OCI-LY7 (cell line): Measurements from ENCODE around the gene PCNT. TPM values are rescaled to one million over a fixed set of nuclear protein-coding genes. Genes with fewer than 3 reads are reported as not detected.

Experiments used
- BruUV-seq: library from RNA; stranded (reverse); fragments of 400-500 nt; replicated peaks from 2 replicates; lab custom pipeline; 2021; lab: Mats Ljungman, UMichigan
- CTCF ChIA-PET: fragments of 300-600 bp; sonication (Branson Sonifier 250); formaldehyde crosslinking; loops from one replicate; lab custom pipeline; 2022; ENCODE audit warnings: antibody characterized with exemption; ENCODE audit not compliant: unreplicated experiment; lab: Charles Lee
- POLR2A ChIA-PET: fragments of 300-600 bp; sonication (Branson Sonifier 250); formaldehyde crosslinking; loops from one replicate; lab custom pipeline; 2022; ENCODE audit warnings: antibody characterized with exemption; lab: Charles Lee
- DNase-seq: peaks from one replicate; pipeline ENCODE4 v3.0.0-alpha.2; 2015; ENCODE audit warnings: low spot score
- H2AFZ ChIP-seq: fragments of 200-600 bp; sonication (generic), shearing (Covaris generic); 2 replicates; pipeline ENCODE4 v1.6.1; 2014; ENCODE audit warnings: mild to moderate bottlenecking, antibody characterized with exemption, low read length, moderate library complexity
- H3K27ac ChIP-seq: fragments of 200-600 bp; sonication (generic); 2 replicates; pipeline ENCODE4 v1.5.1; 2014; ENCODE audit warnings: mixed run types, low read depth, mild to moderate bottlenecking, moderate library complexity, low read length, inconsistent platforms; ENCODE audit not compliant: poor library complexity, severe bottlenecking
- H3K36me3 ChIP-seq: fragments of 200-600 bp; sonication (generic); 2 replicates; pipeline ENCODE4 v1.6.1; 2014; ENCODE audit warnings: mild to moderate bottlenecking, antibody characterized with exemption, low read length, moderate library complexity, mixed read lengths; ENCODE audit not compliant: insufficient read depth
- H3K4me1 ChIP-seq: fragments of 200-600 bp; sonication (generic); 2 replicates; pipeline ENCODE4 v1.5.1; 2014; ENCODE audit warnings: mild to moderate bottlenecking, low read length; ENCODE audit not compliant: insufficient read depth, poor library complexity, severe bottlenecking
- H3K4me2 ChIP-seq: fragments of 200-600 bp; sonication (generic); 2 replicates; pipeline ENCODE4 v1.6.1; 2014; ENCODE audit warnings: mild to moderate bottlenecking, low read length
- H3K4me3 ChIP-seq: fragments of 200-600 bp; sonication (generic); 2 replicates; pipeline ENCODE4 v1.5.1; 2014; ENCODE audit warnings: mild to moderate bottlenecking, low read depth, low read length; ENCODE audit not compliant: poor library complexity, severe bottlenecking
- H3K79me2 ChIP-seq: fragments of 200-600 bp; sonication (generic); 2 replicates; pipeline ENCODE4 v1.6.1; 2016; ENCODE audit warnings: low read depth, mild to moderate bottlenecking, low read length, moderate library complexity, mixed read lengths; ENCODE audit not compliant: insufficient read depth
- H3K9me2 ChIP-seq: fragments of 200-600 bp; sonication (generic); 2 replicates; pipeline ENCODE4 v1.6.1; 2016; ENCODE audit warnings: mild to moderate bottlenecking, low read length, mixed read lengths; ENCODE audit not compliant: insufficient read depth
- H3K9me3 ChIP-seq: fragments of 200-600 bp; sonication (generic); 2 replicates; pipeline ENCODE4 v1.6.1; 2014; ENCODE audit warnings: mild to moderate bottlenecking, mixed run types, low read length, mixed read lengths
- H4K20me1 ChIP-seq: fragments of 200-600 bp; sonication (generic); 2 replicates; pipeline ENCODE4 v1.6.1; 2014; ENCODE audit warnings: mild to moderate bottlenecking, antibody characterized with exemption, low read length, moderate library complexity, mixed read lengths; ENCODE audit not compliant: insufficient read depth
- EZH2phosphoT487 ChIP-seq: fragments of 200-600 bp; sonication (generic); IDR thresholded peaks from 2 replicates; pipeline ENCODE4 v1.6.1; 2018; ENCODE audit warnings: low read depth, borderline replicate concordance, mild to moderate bottlenecking, mixed run types, antibody characterized with exemption, low read length, moderate library complexity, mixed read lengths
- intact Hi-C: fragments of 100-400 bp; cut with micrococcal nuclease; formaldehyde crosslinking; loops from one replicate; pipeline ENCODE4 v1.10.0; 2022; ENCODE audit not compliant: unreplicated experiment
- total RNA-seq, 2 experiments: library from RNA; depleted of rRNA in 1 of 2; stranded (reverse); fragments of >200 nt in 1 of 2; shearing (Covaris generic) in 1 of 2; gene quantifications; 2 replicates each; pipeline ENCODE4 v1.2.3, GENCODE V29; 2014 to 2022
- TF ChIP-seq, protein P1 (sequence below): fragments of 200-600 bp; sonication (generic); conservative IDR thresholded peaks from 2 replicates; pipeline ENCODE4 v1.5.1; 2014; ENCODE audit warnings: mild to moderate bottlenecking, antibody characterized with exemption, low read length, moderate library complexity, mixed read lengths

The PCNT gene
- total RNA-seq, 2 experiments from 2014 or later: 48.4 to 84.1 TPM

DNA sequence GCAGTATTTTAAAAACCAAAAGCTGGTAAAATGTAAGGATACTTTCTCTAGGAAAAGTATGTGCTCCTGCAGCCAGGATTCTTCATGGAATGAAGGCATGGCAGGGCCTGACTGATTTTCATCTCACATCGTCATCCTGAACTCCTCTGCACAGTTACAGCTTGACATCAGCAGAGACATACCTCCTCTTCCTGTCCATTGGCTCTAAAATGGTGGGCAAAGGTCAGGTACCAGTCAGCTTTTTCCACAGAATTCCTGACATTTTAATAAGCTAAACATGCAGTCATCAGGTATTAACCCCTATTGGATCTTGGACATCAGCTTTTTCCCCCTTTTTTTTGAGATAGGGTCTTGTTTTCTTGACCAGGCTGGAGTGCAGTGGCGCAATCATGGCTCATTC is 5.8 kb downstream of the PCNT start:
- TF ChIP-seq, protein P1, sequence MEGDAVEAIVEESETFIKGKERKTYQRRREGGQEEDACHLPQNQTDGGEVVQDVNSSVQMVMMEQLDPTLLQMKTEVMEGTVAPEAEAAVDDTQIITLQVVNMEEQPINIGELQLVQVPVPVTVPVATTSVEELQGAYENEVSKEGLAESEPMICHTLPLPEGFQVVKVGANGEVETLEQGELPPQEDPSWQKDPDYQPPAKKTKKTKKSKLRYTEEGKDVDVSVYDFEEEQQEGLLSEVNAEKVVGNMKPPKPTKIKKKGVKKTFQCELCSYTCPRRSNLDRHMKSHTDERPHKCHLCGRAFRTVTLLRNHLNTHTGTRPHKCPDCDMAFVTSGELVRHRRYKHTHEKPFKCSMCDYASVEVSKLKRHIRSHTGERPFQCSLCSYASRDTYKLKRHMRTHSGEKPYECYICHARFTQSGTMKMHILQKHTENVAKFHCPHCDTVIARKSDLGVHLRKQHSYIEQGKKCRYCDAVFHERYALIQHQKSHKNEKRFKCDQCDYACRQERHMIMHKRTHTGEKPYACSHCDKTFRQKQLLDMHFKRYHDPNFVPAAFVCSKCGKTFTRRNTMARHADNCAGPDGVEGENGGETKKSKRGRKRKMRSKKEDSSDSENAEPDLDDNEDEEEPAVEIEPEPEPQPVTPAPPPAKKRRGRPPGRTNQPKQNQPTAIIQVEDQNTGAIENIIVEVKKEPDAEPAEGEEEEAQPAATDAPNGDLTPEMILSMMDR: no peak
- TF ChIP-seq EZH2phosphoT487: no peak
- H3K4me2 ChIP-seq: no peak overlapping the region
- ChIA-PET POLR2A (no interaction called here), CTCF (no interaction called here)
- no peak overlapping the region for H3K27ac ChIP-seq
- peaks cover 11% of the 10 kb centered on the region for H3K4me1 ChIP-seq
- peaks cover 47% of the 10 kb centered on the region for H3K79me2 ChIP-seq
- no peak overlapping the region for H2AFZ ChIP-seq
- peaks cover 70% of the 10 kb centered on the region for H3K36me3 ChIP-seq
- peaks cover 4% of the 10 kb centered on the region; the same call in 1 of the 2 replicates for H4K20me1 ChIP-seq
- no peak for DNase-seq
- intact Hi-C loops: no loop called here
- H3K4me3 ChIP-seq: no peak overlapping the region
- no peaks in the 10 kb centered on the region for H3K9me2 ChIP-seq
- BruUV-seq: no TSS peak
- no peaks in the 10 kb centered on the region for H3K9me3 ChIP-seq

GRCh38 chr21:46334351-46335140 is 10.6 kb downstream of the PCNT start:
- Histone ChIP-seq H3K79me2 (peaks cover 18% of the 10 kb centered on the region; the same call in 1 of the 2 replicates), H4K20me1 (no peaks in the 10 kb centered on the region; the same call in 1 of the 2 replicates), H3K4me3 (no peak overlapping the region), H3K36me3 (peaks cover 87% of the 10 kb centered on the region), H3K27ac (no peak overlapping the region), H3K9me2 (no peaks in the 10 kb centered on the region), H3K9me3 (no peaks in the 10 kb centered on the region), H3K4me2 (no peak overlapping the region), H2AFZ (no peak overlapping the region), H3K4me1 (no peaks in the 10 kb centered on the region)
- TF ChIP-seq, protein P1: no peak
- no peak for TF ChIP-seq EZH2phosphoT487
- ChIA-PET CTCF (interaction anchor here (1.2 kb wide), 1 partner anchor 9 kb away, joined by 4 read pairs; no protein-coding TSS in a partner anchor), POLR2A (interaction anchor here (0.6 to 0.8 kb wide), 3 partner anchors 9 to 302 kb away, joined by 3 to 4 read pairs (median 3); no protein-coding TSS in a partner anchor)
- intact Hi-C loops: no loop called here
- no peak for DNase-seq
- no TSS peak for BruUV-seq

- no TSS peak for BruUV-seq
These were observed 12.6 kb downstream of the PCNT start for GRCh38 chr21:46336603-46337002.

More at GRCh38 chr21:46336603-46337002, 12.6 kb downstream of the PCNT start:
- TF ChIP-seq, protein P1: no peak
- no peak for TF ChIP-seq EZH2phosphoT487
- Histone ChIP-seq H3K36me3 (peaks cover 86% of the 10 kb centered on the region), H3K4me3 (no peak overlapping the region), H3K4me1 (no peaks in the 10 kb centered on the region), H4K20me1 (no peaks in the 10 kb centered on the region; the same call in 1 of the 2 replicates), H3K9me3 (no peaks in the 10 kb centered on the region), H3K27ac (no peak overlapping the region), H3K9me2 (no peaks in the 10 kb centered on the region), H2AFZ (no peak overlapping the region), H3K4me2 (no peak overlapping the region), H3K79me2 (peaks cover 13% of the 10 kb centered on the region; the same call in 1 of the 2 replicates)
- intact Hi-C loops: no loop called here
- ChIA-PET CTCF (no interaction called here), POLR2A (no interaction called here)
- no peak for DNase-seq
